HG02943 (cell line): Measurements from ENCODE around the gene SP8.

Source experiments
- ATAC-seq: cut with Tn5 transposase; IDR thresholded peaks from one replicate; pipeline ENCODE4 v1.9.1; 2021; ENCODE audit warnings: mild to moderate bottlenecking, low read depth, moderate library complexity; ENCODE audit not compliant: unreplicated experiment

Gene SP8

GRCh38 chr7:20795361-20795760 lies 8.7 kb upstream of the SP8 start:
- no peak for ATAC-seq

- no peak for ATAC-seq
Observed at GRCh38 chr7:20794676-20795075, 8.0 kb upstream of the SP8 start.

- ATAC-seq, result no peak
Observed at GRCh38 chr7:20793694-20794394, 7.2 kb upstream of the SP8 start.

GRCh38 chr7:20793248-20793647 lies 6.6 kb upstream of the SP8 start:
- ATAC-seq, result no peak

- no peak for ATAC-seq
Observed at GRCh38 chr7:20791538-20792434, 5.1 kb upstream of the SP8 start.

- no peak for ATAC-seq
Observed at GRCh38 chr7:20790375-20790774, 3.7 kb upstream of the SP8 start.

GRCh38 chr7:20788420-20788990 lies 1.8 kb upstream of the SP8 start:
- ATAC-seq, result no peak

GRCh38 chr7:20787660-20788419 lies 1.2 kb upstream of the SP8 start:
- no peak for ATAC-seq

GRCh38 chr7:20786421-20786778 lies 286 bp downstream of the SP8 start:
- no peak for ATAC-seq

GRCh38 chr7:20786049-20786412 lies 655 bp downstream of the SP8 start:
- ATAC-seq, result no peak

- ATAC-seq, result no peak
Observed at GRCh38 chr7:20785157-20786048, 1.3 kb downstream of the SP8 start.

- no peak for ATAC-seq
Observed at GRCh38 chr7:20784388-20785156, 2.1 kb downstream of the SP8 start.

- ATAC-seq, result peak; percentile 61
Observed at GRCh38 chr7:20783700-20784387, 2.8 kb downstream of the SP8 start.

- no peak for ATAC-seq
Observed at GRCh38 chr7:20783125-20783699, 3.5 kb downstream of the SP8 start.

- no peak for ATAC-seq
Observed at GRCh38 chr7:20779041-20779440, 7.6 kb downstream of the SP8 start.

- ATAC-seq, result peak; percentile 91
Observed at GRCh38 chr7:20778063-20778721, 8.5 kb downstream of the SP8 start.

- peak; percentile 41 for ATAC-seq
Observed at GRCh38 chr7:20777377-20778062, 9.2 kb downstream of the SP8 start.
